Ureter (tissue), 1 donor: ENCODE data around the gene F8A1. TPM values are rescaled to one million over a fixed set of nuclear protein-coding genes. Genes with fewer than 3 reads are reported as not detected.
"Not testable (repeated sequence)": the region's sequence is repeated elsewhere in the genome, so short reads cannot be mapped to it uniquely, and the experiment has no call there.

Source experiments
- DNase-seq: peaks from one replicate; pipeline ENCODE4 v3.0.0-alpha.2; 2020; ENCODE audit warnings: low spot score
- total RNA-seq: library from RNA; stranded (reverse); gene quantifications from one replicate; pipeline ENCODE4 v1.2.4, GENCODE V29; 2023
- donor health status: DM: yes; HTN: yes; CAD: no.

The F8A1 gene
- 35.7 TPM for total RNA-seq

DNA sequence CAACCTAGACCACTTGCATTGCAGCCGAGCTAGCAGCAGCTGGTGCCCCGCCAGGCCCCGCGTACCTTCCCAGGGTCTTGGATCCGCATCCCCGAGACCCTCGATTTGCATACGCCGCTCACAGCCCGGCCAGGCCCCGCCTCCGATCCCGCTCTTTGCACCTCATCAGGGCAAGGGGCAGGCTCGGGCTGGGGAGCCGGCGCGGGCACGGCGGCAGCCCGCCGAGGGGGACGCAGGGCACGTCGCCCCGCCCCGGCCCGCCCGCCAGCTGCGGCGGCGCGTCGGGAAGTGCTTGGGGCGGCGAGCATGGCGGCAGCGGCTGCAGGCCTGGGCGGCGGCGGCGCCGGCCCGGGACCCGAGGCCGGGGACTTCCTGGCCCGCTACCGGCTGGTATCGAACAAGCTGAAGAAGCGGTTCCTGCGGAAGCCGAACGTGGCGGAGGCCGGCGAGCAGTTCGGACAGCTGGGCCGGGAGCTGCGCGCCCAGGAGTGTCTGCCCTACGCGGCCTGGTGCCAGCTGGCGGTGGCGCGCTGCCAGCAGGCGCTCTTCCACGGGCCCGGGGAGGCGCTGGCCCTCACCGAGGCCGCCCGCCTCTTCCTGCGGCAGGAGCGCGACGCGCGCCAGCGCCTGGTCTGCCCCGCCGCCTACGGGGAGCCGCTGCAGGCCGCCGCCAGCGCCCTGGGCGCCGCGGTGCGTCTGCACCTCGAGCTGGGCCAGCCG lies at the start of gene F8A1:
Gene F8A1, plus strand, starts transcription at position 287 of the 720 bp plus-strand sequence. Its CDS starts 20 bp downstream, at position 307.
- peak; percentile 46 for DNase-seq

DNA sequence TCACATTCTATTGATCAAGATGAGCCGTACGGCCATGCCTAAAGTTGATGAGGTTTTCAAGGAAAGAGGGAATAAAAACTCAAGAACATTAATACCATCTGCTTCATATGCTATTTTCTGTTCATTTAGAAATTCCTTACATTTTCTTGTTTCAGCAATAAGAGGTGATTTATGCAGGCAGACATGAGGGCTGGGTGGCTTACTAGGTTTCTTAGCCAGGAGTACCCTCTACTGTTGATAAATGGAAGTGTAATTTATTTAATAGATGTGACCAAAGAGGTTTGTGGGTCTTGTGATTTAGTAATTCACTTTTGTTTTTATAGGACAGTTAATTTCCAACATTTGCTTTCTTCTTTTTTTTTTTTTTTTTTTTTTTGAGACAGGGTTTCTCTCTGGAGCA lies 45.3 kb upstream of the F8A1 start:
- no peak for DNase-seq

DNA sequence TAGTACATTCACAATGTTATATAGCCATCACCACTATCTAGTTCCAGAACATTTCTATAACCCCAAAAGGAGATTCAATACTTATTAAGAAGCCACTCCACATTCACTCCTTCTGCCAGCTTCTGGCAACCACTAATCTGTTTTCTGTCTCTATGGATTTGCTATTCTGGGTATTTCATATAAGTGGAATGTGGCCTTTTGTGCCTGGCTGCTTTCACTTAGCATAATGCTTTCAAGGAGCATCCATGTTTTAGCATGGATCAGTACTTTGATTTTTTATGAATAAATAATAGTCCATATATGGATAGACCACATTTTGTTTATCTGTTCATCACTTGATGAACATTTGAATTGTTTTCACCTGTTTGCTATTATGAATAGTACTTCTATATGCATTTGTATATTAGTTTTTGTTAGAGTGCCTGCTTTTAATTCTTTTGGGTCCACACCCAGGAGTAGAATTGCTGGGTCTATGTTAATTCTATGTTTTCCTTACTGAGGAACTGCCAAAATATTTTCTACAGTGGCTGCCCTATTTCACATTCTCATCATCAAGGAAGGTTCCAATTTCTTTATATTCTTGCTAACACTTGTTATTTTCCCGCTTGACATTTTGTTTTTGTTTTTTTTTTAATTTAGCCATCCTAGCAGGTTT lies 35.1 kb upstream of the F8A1 start:
- no peak for DNase-seq

DNA sequence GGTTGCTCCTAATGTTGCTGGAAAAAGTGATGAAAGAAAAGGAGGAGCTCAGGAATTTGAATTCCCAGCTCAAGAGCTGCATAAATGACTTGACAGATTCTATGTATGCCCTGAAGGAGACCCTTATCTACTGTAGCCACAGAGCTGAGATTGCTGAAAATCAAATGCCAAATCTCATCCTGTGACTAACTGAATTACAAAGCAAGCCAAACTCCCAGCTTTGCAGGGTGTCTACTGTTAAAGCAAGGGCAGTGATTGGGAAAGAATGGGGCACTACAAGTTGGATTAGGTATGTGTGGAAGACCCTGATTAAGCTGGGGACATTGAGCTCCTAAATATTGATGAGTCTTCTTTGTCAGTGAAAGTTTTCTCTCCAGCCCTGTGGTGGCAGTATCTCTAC lies 30.9 kb upstream of the F8A1 start:
- no peak for DNase-seq

DNA sequence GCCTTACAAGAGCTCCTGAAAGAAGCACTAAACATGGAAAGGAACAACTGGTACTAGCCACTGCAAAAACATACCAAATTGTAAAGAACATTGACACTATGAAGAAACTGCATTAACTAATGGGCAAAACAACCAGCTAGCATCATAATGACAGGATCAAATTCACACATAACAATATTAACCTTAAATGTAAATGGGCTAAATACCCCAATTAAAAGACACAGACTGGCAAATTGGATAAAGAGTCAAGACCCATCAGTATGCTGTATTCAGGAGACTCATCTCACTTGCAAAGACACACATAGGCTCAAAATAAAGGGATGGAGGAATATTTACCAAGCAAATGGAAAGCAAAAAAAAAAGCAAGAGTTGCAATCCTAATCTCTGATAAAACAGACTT lies 17.6 kb upstream of the F8A1 start:
- not testable (repeated sequence) for DNase-seq

DNA sequence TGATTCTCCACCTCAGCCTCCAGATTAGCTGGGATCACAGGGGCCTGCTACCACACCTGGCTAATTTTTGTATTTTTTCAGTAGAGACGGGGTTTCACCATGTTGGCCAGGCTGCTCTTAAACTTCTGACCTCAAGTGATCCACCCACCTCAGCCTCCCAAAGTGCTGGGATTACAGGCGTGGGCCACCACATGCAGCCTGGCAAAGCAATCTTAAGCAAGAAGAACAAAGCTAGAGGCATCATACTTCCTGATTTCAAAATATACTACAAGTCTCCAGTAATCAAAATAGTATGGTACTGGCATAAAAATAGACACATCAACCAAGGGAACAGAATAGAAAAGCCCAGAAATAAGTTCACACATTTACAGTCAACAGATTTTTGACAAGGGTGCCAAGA lies 12.8 kb upstream of the F8A1 start:
- no peak for DNase-seq

DNA sequence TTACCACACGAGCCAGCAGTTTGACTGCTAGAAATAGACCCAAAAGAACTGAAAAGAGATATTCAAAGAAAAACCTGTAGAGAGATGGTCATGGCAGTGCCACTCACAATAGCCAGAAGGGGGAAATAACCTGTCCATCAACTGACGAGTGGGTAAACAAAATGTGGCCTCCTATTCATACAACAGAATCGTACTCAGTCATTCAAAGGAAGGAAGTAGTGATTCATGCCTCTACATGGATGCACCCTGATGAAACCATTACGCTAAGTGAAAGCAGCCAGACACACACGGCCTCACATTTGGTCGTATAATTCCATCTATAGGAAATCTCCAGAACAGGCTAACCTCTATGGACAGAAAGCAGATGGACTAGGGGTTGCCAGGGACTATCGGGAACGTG lies 2.1 kb upstream of the F8A1 start:
- not testable (repeated sequence) for DNase-seq

DNA sequence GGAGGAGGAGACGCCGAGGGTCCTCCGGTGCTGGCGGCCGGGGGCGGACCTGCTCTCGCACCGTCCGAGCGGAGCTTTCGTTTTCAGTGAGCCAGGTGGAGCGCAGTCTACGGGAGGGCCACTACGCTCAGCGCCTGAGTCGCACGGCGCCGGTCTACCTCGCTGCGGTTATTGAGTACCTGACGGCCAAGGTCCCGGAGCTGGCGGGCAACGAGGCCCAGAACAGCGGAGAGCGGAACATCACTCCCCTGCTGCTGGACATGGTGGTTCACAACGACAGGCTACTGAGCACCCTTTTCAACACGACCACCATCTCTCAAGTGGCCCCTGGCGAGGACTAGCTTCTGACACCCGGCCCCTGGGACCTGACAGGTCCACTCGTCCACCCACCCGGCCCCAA lies 1.1 kb upstream of the F8A1 start:
- DNase-seq = not testable (repeated sequence)

DNA sequence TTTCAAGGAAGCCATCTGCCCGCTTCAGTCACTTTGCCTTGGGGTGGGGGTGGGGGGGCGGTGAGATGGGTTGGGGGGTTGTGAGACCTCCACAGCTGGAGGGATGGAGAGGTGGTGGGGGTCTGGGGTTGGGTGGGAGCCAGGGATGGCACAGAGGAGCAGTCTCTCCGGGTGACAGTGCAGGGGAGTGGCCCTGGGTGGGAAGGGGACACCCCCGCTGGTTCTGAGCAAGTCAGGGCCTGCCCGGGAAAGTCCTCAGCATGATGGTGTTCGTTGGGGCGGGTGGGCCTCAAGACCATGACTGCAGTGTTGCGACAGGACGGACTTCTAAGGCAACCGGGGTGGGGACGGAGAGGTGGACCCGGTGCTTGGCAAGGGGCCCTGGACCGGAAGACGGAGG lies 606 bp upstream of the F8A1 start:
- not testable (repeated sequence) for DNase-seq

DNA sequence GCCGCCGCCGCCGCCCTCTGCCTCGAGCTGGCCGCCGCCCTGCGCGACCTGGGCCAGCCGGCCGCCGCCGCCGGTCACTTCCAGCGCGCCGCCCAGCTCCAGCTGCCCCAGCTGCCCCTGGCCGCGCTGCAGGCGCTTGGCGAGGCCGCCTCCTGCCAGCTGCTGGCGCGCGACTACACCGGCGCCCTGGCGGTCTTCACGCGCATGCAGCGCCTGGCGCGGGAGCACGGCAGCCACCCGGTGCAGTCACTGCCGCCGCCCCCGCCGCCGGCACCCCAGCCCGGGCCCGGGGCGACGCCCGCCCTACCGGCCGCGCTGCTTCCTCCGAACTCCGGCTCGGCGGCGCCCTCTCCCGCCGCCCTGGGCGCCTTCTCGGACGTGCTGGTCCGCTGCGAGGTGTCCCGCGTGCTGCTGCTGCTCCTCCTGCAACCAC lies 650 bp downstream of the F8A1 start:
- DNase-seq = not testable (repeated sequence)

DNA sequence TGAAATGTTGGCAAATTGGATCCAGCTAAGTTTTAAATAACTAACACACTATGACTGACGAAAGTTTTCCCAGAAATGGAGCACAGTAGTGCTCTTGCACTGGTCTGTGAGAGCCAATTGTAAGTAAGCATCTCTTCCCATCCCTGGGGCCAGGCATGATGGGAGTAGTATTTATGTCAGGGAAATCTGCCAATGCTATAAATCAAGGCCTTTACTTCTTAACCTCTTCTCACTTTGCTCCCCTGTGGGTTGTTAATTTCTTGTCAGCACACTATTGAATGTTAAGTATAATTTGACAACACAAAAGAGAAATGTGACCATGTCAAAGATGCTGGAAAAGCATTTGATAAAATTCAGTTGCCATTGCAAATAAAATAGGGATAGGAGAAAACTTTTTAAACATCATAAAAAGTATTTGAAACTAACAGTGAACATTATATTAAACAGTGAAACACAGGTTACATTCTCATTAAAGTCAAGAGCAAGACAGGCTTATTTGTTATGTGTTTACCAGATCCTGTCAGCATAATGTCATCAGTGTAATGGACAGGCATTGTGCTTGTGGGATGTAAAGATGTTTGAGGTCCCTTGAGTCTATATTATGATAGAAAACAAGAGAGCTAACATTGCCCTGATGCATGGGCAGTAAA lies 5.0 kb downstream of the F8A1 start:
- DNase-seq = no peak

DNA sequence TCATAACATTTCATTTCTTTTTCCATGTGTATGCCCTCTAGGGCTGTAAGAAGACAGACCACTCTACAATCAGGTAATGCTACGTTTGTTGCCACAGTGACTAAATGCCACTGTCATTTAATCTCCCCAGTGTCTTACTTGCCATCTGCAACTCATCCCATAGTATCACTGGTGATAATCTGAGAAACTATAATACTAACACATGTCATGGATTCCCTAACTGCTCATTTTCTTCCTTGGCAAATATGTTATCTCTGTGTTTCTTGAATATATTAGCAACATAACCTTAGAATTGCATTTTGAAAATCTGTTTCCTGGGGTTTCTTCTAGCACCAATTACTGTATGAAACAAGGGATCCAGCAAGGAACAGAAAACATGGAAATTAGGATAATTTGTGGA lies 6.1 kb downstream of the F8A1 start:
- no peak for DNase-seq

DNA sequence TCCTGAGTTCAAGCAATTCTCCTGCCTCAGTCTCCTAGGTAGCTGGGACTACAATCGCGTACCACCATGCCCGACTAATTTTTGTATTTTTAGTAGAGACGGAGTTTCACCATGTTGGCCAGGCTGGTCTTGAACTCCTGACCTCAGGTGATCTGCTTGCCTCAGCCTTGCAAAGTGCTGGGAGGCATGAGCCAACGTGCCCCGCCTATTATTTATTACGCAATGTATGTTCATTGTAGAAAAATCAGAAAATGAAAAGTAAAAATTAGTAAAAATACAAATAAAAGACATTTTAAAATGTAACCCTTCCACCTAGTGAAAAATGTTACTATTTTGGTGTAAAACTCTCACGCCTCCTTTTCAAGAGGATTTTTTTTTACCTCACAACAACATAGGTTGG lies 14.2 kb downstream of the F8A1 start:
- DNase-seq = no peak

DNA sequence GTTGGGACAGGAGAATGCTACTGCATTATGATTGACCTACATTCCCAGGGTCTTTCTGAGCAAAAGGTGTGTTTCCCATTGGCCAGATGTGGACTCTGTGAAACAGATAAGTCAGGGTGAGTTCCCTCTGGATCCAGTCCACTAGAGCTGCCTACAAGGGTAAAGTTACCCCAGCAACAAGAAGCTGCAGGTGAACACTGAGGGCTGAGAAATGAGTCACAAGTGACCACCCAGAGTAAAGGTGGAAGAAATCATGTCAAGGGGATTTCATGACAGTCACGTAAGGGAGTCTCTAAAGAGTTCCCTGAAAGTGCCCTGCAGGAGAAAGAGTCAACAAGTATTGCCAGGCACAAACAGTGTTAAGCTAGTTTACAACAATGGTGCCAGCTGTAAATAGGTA lies 16.3 kb downstream of the F8A1 start:
- DNase-seq = no peak

DNA sequence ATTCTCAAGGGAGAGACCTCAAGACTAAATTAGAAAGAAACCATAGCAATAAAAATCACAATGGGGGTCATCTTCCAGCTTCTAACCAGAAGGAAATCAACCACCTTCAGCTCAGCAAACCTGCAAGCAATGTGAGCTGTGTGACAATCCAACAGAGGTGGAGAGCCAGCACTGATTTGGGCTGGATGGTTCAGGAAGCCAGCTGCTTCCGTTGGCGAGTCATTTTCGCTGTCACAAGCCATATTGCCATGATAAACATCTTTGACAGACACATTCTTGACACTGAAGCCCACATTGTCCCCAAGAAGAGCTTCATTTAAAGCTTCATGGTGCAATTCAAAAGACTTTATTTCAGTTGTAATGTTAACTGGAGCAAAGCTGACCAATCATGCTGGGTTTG lies 22.7 kb downstream of the F8A1 start:
- DNase-seq = no peak

DNA sequence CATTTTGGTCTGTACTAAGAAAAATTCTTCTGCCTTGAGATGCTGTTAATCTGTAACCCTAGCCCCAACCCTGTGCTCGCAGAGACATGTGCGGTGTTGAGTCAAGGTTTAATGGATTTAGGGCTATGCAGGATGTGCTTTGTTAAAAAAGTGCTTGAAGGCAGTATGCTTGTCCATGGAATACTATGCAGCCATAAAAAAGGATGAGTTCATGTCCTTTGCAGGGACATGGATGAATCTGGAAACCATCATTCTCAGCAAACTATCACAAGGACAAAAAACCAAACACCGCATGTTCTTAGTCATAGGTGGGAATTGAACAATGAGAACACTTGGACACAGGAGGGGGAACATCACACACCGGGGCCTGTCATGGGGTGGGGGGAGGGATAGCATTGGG lies 23.9 kb downstream of the F8A1 start:
- not testable (repeated sequence) for DNase-seq

DNA sequence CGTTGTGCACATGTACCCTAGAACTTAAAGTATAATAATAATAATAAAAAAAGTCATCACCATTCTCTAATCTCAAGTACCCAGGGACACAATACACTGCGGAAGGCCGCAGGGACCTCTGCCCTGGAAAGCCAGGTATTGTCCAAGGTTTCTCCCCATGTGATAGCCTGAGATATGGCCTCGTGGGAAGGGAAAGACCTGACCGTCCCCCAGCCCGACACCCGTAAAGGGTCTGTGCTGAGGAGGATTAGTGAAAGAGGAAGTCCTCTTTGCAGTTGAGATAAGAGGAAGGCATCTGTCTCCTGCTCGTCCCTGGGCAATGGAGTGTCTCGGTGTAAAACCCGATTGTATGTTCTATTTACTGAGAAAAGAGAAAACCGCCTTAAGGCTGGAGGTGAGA lies 24.4 kb downstream of the F8A1 start:
- not testable (repeated sequence) for DNase-seq

DNA sequence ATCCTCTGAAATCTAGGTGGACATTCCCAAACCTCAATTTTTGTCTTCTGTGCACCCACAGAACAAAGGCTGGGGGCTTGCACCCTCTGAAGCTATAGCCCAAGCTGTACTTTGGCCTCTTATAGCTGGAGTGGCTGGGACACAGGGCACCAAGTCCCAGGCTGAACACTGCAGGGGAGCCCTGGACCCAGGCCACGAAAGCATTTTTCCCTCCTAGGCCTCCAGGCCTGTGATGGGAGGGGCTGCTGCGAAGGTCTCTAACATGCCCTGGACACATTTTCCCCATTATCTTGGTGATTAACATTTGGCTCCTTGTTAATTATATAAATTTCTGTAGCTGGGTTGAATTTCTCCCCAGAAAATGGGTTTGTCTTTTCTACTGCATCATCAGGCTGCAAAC lies 27.9 kb downstream of the F8A1 start:
- DNase-seq = no peak

DNA sequence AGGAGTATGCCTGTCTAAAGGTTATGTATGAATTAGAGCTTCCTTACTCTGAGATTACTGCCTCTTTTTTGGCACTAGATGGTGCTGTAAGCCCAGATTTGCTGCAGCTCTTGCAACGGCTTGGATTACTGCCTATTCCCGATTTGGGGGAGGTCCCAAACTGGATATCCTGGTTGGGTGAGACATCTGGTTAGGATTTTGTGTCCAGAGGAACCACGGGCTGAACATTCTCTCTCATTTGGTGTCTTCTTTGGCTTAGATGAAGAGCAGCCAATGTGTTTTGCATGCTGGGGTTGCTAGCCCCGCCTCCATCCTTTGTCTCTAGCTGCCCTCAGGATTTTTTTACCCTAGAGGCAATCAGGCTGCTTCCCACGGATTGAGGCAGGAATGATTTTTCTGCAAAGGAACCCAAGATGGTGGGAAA lies 31.9 kb downstream of the F8A1 start:
- DNase-seq = peak; percentile 55

DNA sequence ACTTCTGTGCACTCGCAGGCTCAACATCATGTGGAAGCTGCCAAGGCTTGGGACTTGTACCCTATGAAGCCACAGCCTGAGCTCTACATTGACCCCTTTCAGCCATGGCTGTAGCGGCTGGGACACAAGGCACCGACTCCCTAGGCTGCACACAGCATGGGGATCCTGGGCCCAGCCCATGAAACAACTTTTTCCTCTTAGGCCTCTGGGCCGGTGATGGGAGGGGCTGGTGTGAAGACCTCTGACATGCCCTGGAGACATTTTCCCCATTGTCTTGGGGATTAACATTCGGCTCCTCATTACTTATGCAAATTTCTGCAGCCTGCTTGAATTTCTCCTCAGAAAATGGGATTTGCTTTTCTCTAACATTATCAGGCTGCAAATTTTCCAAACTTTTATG lies 38.6 kb downstream of the F8A1 start:
- not testable (repeated sequence) for DNase-seq
